Measurements from ENCODE around the gene LCN12.
A peak's percentile ranks its signal among the peaks of the same experiment; 100 is the strongest.

LCN12 gene

DNA sequence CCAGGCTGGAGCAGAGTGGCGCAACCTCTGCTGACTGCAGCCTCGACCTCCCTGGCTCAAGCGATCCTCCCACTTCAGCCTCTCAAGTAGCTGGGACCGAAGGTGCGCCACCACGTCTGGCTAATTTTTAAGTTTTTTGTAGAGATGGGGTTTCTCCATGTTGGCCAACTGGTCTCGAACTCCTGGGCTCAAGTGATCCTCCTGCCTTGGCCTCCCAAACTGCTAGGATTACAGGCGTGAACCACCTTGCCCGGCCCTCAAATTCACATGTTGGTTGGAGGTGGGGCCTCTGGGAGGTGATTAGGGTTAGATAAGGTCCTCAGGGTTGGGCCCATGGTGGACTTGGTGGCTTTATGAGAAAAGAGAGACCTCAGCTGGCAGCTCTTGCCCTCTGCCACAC, 10.1 kb downstream of the LCN12 start:
- H3K4me1 ChIP-seq (ENCODE audit: control insufficient read depth in 1 of 2, insufficient read depth in 2 of 2, low read length in 2 of 2), result peaks cover 0 to 10% of the 10 kb centered on the region in 2 donors
- no peaks in the 10 kb centered on the region for H3K9me3 ChIP-seq (ENCODE audit: control insufficient read depth in 1 of 2, low read length in 2 of 2)
- H3K36me3 ChIP-seq (ENCODE audit: control insufficient read depth in 1 of 2, insufficient read depth in 2 of 2, low read length in 2 of 2), result no peaks in the 10 kb centered on the region
- no peaks in the 10 kb centered on the region for H3K27me3 ChIP-seq (ENCODE audit: low read depth, low read length)
- H3K27ac ChIP-seq (ENCODE audit: low read length), result no peak overlapping the region
- H3K4me3 ChIP-seq (ENCODE audit: low read depth in 1 of 2, low read length in 2 of 2), result no peak overlapping the region

DNA sequence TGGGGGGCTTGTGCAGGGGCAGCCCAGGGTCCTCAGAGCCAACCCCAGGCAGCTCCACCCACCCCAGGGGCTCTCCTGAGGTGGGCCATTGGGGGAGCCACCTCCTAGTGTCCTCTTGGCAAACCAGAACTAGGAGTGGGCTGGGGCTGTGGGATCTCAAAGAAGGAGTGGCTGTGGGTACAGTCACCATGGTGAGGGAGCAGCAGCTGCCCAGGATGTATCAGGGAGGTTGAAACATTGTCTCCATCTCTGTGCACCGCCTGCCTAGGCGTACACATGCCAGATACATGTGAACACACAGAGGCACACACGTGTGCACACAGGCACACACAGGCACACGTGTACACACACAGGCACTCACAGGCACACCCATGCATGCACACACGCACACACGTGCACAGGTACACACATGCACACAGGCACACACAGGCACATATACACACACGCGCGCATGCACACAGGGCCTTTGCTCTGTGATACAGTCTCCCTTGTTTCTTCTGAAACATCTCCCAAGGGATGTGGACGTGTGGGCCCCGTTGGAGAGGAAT, 10.7 kb downstream of the LCN12 start:
- H3K27me3 ChIP-seq (ENCODE audit: low read depth, low read length), result no peaks in the 10 kb centered on the region
- H3K36me3 ChIP-seq (ENCODE audit: control insufficient read depth in 1 of 2, insufficient read depth in 2 of 2, low read length in 2 of 2), result no peaks in the 10 kb centered on the region
- no peak overlapping the region for H3K4me3 ChIP-seq (ENCODE audit: low read depth in 1 of 2, low read length in 2 of 2)
- no peaks in the 10 kb centered on the region for H3K9me3 ChIP-seq (ENCODE audit: control insufficient read depth in 1 of 2, low read length in 2 of 2)
- H3K27ac ChIP-seq (ENCODE audit: low read length), result no peak overlapping the region
- peaks cover 0 to 10% of the 10 kb centered on the region in 2 donors for H3K4me1 ChIP-seq (ENCODE audit: control insufficient read depth in 1 of 2, insufficient read depth in 2 of 2, low read length in 2 of 2)

DNA sequence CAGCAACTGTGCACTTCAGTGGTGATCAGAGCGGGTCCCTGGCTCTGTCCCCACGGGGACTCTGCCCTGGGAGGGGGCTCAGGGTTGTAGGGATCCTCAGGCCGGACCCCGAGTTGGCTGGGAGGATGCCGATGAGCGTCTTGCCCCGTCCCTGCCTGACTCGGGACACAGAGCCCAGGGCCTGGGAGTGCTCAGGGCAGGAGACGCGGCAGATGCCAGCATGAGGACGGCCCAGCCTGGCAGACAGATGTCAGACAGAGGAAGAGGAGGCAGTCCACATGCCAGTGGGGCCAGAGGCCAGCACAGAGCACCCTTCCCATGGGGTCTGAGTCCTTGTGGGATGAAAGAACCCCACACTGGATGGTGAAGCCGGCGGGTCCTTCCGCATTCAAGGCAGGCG, 11.3 kb downstream of the LCN12 start:
- no peak overlapping the region for H3K4me3 ChIP-seq (ENCODE audit: low read depth in 1 of 2, low read length in 2 of 2)
- no peaks in the 10 kb centered on the region for H3K36me3 ChIP-seq (ENCODE audit: control insufficient read depth in 1 of 2, insufficient read depth in 2 of 2, low read length in 2 of 2)
- peaks cover 0 to 10% of the 10 kb centered on the region in 2 donors for H3K4me1 ChIP-seq (ENCODE audit: control insufficient read depth in 1 of 2, insufficient read depth in 2 of 2, low read length in 2 of 2)
- H3K27me3 ChIP-seq (ENCODE audit: low read depth, low read length), result no peaks in the 10 kb centered on the region
- no peak overlapping the region for H3K27ac ChIP-seq (ENCODE audit: low read length)
- H3K9me3 ChIP-seq (ENCODE audit: control insufficient read depth in 1 of 2, low read length in 2 of 2), result no peaks in the 10 kb centered on the region

DNA sequence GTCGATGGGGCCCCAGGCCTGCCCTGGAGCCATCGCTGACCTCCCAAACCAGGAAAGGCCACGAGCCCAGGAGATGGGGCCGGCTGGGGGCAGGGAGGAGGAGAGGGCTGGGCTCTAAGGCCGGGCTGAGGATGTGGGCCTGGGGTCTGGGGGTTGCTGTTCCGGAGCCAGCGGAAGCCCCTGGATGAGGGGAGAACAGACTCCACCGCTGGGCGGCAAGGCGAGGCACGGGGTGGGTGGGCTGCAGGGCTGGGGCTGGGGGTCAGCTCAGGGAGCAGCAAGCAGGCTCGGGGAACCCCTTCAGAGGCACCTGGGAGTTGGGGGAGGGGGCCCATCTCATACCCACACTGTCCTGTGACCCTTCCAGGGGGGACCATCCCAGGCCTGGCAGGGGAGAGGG, 11.7 kb downstream of the LCN12 start:
- H3K27me3 ChIP-seq (ENCODE audit: low read depth, low read length), result no peaks in the 10 kb centered on the region
- H3K4me3 ChIP-seq (ENCODE audit: low read depth in 1 of 2, low read length in 2 of 2), result no peak overlapping the region
- H3K4me1 ChIP-seq (ENCODE audit: control insufficient read depth in 1 of 2, insufficient read depth in 2 of 2, low read length in 2 of 2), result peaks cover 0 to 10% of the 10 kb centered on the region in 2 donors
- H3K9me3 ChIP-seq (ENCODE audit: control insufficient read depth in 1 of 2, low read length in 2 of 2), result no peaks in the 10 kb centered on the region
- H3K36me3 ChIP-seq (ENCODE audit: control insufficient read depth in 1 of 2, insufficient read depth in 2 of 2, low read length in 2 of 2), result no peaks in the 10 kb centered on the region
- no peak overlapping the region for H3K27ac ChIP-seq (ENCODE audit: low read length)

DNA sequence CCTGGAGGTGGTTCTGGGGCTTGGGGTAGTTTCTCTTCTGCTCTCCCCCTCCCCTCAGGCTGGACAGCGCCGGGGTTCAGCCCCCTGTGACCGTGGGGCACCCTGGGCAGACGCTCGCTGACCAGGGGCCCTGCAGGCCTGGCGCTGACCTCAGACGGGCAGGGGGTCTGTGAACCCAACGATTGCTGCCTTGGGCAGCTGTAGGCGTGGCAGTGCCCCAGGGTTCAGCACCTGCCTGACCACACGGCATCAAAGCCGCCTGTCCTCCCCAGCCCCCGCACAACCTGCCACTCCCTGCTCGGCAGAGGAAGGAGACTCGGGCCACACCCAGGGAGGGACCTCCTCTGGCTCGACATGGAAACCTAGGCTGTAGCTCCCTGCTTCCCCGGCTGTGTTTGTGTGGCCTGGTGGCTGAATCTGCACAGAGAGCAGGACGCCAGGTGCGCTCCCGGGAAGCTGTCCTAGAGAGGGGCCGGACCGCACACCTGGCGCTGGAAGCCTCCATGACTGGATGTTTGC, 12.2 kb downstream of the LCN12 start:
- no peak overlapping the region for H3K4me3 ChIP-seq (ENCODE audit: low read depth in 1 of 2, low read length in 2 of 2)
- peaks cover 0 to 10% of the 10 kb centered on the region in 2 donors for H3K4me1 ChIP-seq (ENCODE audit: control insufficient read depth in 1 of 2, insufficient read depth in 2 of 2, low read length in 2 of 2)
- H3K27me3 ChIP-seq (ENCODE audit: low read depth, low read length), result no peaks in the 10 kb centered on the region
- no peak overlapping the region for H3K27ac ChIP-seq (ENCODE audit: low read length)
- no peaks in the 10 kb centered on the region for H3K36me3 ChIP-seq (ENCODE audit: control insufficient read depth in 1 of 2, insufficient read depth in 2 of 2, low read length in 2 of 2)
- no peaks in the 10 kb centered on the region for H3K9me3 ChIP-seq (ENCODE audit: control insufficient read depth in 1 of 2, low read length in 2 of 2)

DNA sequence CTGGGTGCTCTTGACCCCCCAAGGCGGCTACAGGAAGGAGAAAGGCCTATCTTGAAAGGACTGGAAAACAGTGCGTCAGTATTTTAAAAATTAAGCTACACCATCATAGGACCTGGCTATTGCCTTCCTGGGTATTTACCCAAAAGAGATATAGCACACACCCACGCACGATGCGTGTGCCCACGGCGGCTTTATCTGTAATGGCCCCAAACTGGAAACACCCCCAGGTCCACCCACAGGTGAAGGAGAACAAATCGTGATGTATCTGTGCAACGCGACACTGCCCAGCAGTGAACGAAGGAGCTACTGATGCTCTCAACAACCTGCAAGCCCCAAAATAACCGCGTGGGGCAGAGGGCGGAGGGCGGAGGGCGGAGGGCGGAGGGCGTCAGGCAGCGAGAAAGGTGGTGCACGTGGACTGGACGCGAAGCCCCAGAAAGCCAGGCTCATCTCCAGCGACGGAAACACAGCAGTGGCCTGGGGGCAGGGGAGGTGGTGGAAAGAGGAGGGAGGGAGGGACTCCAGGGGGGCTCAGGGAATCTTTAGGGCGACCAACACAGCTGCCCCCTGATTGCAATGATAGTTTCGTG, 12.9 kb downstream of the LCN12 start:
- peaks cover 0 to 10% of the 10 kb centered on the region in 2 donors for H3K4me1 ChIP-seq (ENCODE audit: control insufficient read depth in 1 of 2, insufficient read depth in 2 of 2, low read length in 2 of 2)
- H3K9me3 ChIP-seq (ENCODE audit: control insufficient read depth in 1 of 2, low read length in 2 of 2), result no peaks in the 10 kb centered on the region
- H3K4me3 ChIP-seq (ENCODE audit: low read depth in 1 of 2, low read length in 2 of 2), result no peak overlapping the region

DNA sequence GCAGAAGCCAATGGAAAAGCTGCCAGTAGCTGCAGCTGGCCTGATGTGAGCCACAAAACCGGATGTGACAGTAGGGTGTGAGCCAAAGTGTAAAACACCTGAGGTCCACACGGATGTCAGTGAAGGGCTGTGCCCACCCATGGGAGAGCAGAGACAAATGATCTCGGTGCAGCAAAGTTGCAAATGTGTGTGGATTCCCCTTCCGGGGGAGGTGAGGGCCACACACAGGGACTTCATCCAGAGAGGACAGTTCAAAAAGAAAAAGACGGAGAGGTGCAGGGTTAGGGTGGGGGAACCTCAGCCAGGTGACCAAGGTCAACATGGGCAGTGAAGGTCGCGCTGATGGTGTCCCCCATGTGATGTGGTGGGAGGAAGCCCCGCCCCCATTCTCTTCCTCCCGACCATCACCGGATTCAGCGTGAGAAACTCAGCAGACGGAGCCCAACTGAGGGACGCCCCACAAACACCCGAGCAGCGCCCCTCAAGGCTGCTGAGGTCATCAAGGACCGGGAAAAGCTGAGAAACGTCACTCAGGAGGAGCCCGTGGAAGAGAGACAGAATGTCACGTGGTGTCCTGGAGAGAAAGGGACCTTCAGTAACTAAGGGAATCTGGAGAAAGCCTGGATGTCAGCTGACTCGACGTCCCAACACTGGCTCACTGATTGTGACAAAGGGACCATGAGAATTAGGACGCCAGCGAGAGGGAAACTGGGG, 13.9 kb downstream of the LCN12 start:
- Histone ChIP-seq H3K27me3 (ENCODE audit: low read depth, low read length) (no peaks in the 10 kb centered on the region), H3K36me3 (ENCODE audit: control insufficient read depth in 1 of 2, insufficient read depth in 2 of 2, low read length in 2 of 2) (no peaks in the 10 kb centered on the region), H3K4me3 (ENCODE audit: low read depth in 1 of 2, low read length in 2 of 2) (peak overlapping the region in 1 of 2 donors; percentile 11), H3K4me1 (ENCODE audit: control insufficient read depth in 1 of 2, insufficient read depth in 2 of 2, low read length in 2 of 2) (peaks cover 0 to 7% of the 10 kb centered on the region in 2 donors), H3K27ac (ENCODE audit: low read length) (no peak overlapping the region), H3K9me3 (ENCODE audit: control insufficient read depth in 1 of 2, low read length in 2 of 2) (no peaks in the 10 kb centered on the region)

More for the DNA sequence above, 12.9 kb downstream of the LCN12 start:
- H3K36me3 ChIP-seq (ENCODE audit: control insufficient read depth in 1 of 2, insufficient read depth in 2 of 2, low read length in 2 of 2), result no peaks in the 10 kb centered on the region
- H3K27me3 ChIP-seq (ENCODE audit: low read depth, low read length), result no peaks in the 10 kb centered on the region
- H3K27ac ChIP-seq (ENCODE audit: low read length), result no peak overlapping the region

DNA sequence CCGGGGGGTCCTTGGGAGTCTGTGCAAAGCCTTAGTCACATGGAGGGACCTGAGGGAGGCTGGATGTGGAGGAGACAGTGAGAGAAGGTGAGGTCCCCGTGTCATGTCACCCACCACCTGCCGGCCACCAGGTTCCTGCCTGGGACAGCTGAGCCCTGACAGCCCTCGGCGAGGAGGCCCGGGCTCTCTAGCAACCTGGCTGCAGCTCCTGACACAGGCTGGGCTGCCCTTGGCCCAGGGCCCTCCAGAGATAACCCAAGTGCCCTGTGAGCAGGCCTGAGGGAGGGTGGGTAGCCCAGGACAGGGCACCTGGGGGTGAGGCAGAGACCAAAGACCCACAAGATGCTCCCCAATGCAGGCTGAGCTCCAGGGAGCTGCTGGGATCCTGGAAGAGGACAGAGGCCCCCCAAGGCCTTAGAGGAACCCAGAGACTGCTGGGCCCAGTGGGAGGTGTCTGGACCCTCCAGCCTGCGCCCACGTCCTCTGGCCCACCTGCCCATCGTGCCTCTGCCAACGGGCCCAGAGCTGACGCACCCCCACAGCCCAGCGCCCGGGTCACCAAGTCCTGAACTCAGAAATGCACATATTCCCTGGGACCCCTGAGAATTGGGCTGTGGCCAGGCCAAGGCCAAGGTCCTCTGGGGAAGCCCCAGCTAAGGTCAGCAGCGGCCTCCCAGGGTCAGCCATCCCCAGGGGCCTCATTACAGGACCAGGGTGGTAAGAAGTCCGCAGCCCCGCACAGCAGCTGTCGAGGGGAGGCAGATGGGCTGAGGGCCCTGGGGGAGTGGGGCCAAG, 16.5 kb downstream of the LCN12 start:
- no peak overlapping the region for H3K27ac ChIP-seq (ENCODE audit: low read length)
- no peaks in the 10 kb centered on the region for H3K9me3 ChIP-seq (ENCODE audit: control insufficient read depth in 1 of 2, low read length in 2 of 2)
- no peaks in the 10 kb centered on the region for H3K36me3 ChIP-seq (ENCODE audit: control insufficient read depth in 1 of 2, insufficient read depth in 2 of 2, low read length in 2 of 2)
- H3K4me1 ChIP-seq (ENCODE audit: control insufficient read depth in 1 of 2, insufficient read depth in 2 of 2, low read length in 2 of 2), result peaks cover 0 to 6% of the 10 kb centered on the region in 2 donors
- H3K4me3 ChIP-seq (ENCODE audit: low read depth in 1 of 2, low read length in 2 of 2), result no peak overlapping the region
- no peaks in the 10 kb centered on the region for H3K27me3 ChIP-seq (ENCODE audit: low read depth, low read length)

DNA sequence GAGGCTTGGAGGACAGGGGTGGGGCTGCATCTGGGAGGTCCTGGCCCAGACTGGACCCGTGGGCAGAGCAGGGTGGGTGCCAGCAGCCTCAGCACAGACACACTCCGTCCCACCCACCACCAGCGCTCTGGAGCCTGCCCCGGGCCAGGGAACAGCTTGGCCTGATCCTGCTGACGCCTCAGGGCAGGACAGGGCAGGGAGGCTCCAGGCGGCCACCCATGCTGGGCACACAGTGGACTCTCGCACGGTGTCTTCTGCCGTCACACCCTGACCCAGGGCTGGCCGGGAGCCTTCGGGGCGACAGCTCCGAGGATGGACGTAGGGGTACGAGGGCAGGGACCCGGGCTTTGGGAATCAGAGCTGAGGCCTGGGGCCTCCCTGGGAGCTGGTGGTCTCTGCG, 17.1 kb downstream of the LCN12 start:
- H3K4me1 ChIP-seq (ENCODE audit: control insufficient read depth in 1 of 2, insufficient read depth in 2 of 2, low read length in 2 of 2), result peaks cover 0 to 6% of the 10 kb centered on the region in 2 donors
- H3K4me3 ChIP-seq (ENCODE audit: low read depth in 1 of 2, low read length in 2 of 2), result no peak overlapping the region
- no peaks in the 10 kb centered on the region for H3K27me3 ChIP-seq (ENCODE audit: low read depth, low read length)
- H3K36me3 ChIP-seq (ENCODE audit: control insufficient read depth in 1 of 2, insufficient read depth in 2 of 2, low read length in 2 of 2), result no peaks in the 10 kb centered on the region
- H3K27ac ChIP-seq (ENCODE audit: low read length), result no peak overlapping the region
- no peaks in the 10 kb centered on the region for H3K9me3 ChIP-seq (ENCODE audit: control insufficient read depth in 1 of 2, low read length in 2 of 2)

DNA sequence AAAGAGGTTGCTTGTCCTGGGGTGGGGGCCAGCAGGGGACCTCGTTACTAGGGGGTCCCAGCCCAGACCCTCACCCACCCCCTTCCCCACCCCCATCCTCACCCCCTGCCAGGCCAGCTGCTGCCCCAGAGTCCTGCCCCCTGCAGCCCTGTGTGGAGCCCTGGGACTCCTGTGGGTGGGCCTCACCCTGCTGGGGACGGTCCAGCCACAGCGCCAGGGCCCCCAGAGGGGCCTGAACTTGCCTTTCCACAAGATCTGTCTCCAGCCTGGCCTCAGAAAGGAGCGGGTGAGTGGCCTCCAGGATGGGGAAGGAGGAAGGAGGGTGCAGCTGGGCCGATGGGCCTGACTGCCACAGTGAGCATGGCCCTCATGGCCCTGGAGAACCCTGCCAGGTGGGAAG, 17.7 kb downstream of the LCN12 start:
- no peaks in the 10 kb centered on the region for H3K9me3 ChIP-seq (ENCODE audit: control insufficient read depth in 1 of 2, low read length in 2 of 2)
- H3K4me3 ChIP-seq (ENCODE audit: low read depth in 1 of 2, low read length in 2 of 2), result no peak overlapping the region
- no peaks in the 10 kb centered on the region for H3K36me3 ChIP-seq (ENCODE audit: control insufficient read depth in 1 of 2, insufficient read depth in 2 of 2, low read length in 2 of 2)
- H3K27ac ChIP-seq (ENCODE audit: low read length), result no peak overlapping the region
- H3K27me3 ChIP-seq (ENCODE audit: low read depth, low read length), result no peaks in the 10 kb centered on the region
- peaks cover 0 to 6% of the 10 kb centered on the region in 2 donors for H3K4me1 ChIP-seq (ENCODE audit: control insufficient read depth in 1 of 2, insufficient read depth in 2 of 2, low read length in 2 of 2)

DNA sequence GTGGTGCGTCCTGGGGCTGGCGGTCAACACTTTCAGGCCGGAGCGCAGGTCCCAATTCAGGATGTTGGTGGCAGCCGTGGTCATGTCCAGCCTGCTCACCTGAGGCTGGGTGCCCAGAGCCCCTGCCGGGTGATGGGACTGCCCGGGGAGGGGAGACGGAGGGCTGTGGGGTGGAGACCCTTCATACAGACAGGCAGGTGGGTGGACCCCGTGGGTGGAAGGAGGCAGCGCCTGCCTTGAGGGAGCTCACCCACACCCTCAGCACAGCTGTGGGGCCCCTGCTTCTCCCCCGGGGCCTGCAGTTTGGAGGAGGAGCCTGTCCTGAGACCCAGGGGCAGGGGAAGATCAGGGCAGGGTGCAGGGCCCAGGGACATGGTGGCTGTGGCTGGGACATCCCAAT, 18.3 kb downstream of the LCN12 start:
- no peaks in the 10 kb centered on the region for H3K9me3 ChIP-seq (ENCODE audit: control insufficient read depth in 1 of 2, low read length in 2 of 2)
- H3K4me1 ChIP-seq (ENCODE audit: control insufficient read depth in 1 of 2, insufficient read depth in 2 of 2, low read length in 2 of 2), result peaks cover 0 to 6% of the 10 kb centered on the region in 2 donors
- H3K36me3 ChIP-seq (ENCODE audit: control insufficient read depth in 1 of 2, insufficient read depth in 2 of 2, low read length in 2 of 2), result no peaks in the 10 kb centered on the region
- H3K27me3 ChIP-seq (ENCODE audit: low read depth, low read length), result no peaks in the 10 kb centered on the region
- no peak overlapping the region for H3K27ac ChIP-seq (ENCODE audit: low read length)
- no peak overlapping the region for H3K4me3 ChIP-seq (ENCODE audit: low read depth in 1 of 2, low read length in 2 of 2)

All from muscle layer of duodenum (tissue), 2 donors.